HG03439 (cell line): ENCODE measurements around the gene CCL14.
"Not testable (repeated sequence)": the region's sequence is repeated elsewhere in the genome, so short reads cannot be mapped to it uniquely, and the experiment has no call there.

Experiments used
- ATAC-seq: cut with Tn5 transposase; IDR thresholded peaks from one replicate; pipeline ENCODE4 v1.9.1; 2021; ENCODE audit warnings: mild to moderate bottlenecking, moderate library complexity; ENCODE audit not compliant: unreplicated experiment

CCL14 gene

DNA sequence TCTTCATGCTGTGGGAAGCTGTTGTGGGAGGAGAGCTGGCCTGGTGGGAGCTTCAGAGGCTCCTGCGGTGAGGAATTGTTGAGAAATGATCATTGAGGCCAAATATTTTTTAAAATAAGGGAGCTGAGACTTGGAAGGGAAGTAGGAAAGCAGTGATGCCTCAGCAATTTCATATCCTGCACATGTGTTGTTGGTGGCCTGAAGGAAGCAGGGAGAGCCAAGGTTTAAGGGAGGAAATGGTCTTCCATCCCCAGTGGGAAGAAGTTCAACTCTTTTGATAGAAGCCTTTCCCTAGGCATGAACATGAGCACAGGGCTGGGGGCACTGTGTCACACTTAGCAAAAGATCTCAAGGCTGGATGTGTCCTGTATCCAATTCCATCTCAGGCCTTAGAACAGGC lies at the start of gene CCL14:
Gene CCL14, minus strand, starts transcription at position 87 of the 400 bp plus-strand sequence. Its CDS starts 80 bp downstream, at position 7.
- no peak for ATAC-seq

DNA sequence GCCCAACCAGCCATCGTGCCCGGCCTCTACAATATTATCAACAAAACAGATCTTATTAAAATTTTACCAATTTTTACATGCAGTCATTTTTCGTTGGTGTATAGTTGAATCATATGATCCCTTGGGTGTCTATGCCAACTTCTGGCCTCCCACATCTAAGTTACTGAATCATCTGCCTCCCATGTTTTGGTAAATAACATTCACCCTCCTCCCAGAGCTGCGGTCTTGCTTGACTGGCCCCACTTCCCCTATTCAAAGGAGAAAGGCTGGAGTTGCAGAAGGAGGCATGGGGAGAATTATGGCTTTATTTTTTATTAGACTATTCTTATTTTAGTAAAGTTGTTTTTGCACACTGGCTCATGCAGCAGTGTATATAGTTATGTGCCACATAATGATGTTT lies 49.7 kb upstream of the CCL14 start:
- ATAC-seq: no peak

DNA sequence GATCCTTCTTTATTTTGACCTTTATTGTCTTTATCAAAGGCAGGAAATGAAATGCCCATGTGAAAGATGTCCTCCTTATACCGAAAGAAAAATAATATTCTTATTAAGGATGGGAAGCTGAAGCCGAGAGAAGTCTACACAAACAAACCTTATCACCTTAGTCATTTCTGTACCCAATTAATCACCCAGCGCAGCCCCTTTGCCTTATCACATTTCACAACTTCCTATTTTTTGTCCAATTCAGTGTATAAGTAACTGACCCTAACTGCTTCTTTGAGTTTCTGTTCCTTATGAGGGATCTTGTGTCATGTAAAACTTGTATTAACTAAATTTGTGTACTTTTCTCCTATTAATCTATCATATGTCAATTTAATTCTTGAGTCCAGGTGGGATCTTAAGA lies 47.6 kb upstream of the CCL14 start:
- ATAC-seq: no peak

- ATAC-seq: no peak
Measured at GRCh38 chr17:36030956-36031355, 44.4 kb upstream of the CCL14 start.

GRCh38 chr17:36027761-36028160 lies 41.2 kb upstream of the CCL14 start:
- ATAC-seq: no peak

GRCh38 chr17:36024106-36024869 lies 37.8 kb upstream of the CCL14 start:
- ATAC-seq: no peak

DNA sequence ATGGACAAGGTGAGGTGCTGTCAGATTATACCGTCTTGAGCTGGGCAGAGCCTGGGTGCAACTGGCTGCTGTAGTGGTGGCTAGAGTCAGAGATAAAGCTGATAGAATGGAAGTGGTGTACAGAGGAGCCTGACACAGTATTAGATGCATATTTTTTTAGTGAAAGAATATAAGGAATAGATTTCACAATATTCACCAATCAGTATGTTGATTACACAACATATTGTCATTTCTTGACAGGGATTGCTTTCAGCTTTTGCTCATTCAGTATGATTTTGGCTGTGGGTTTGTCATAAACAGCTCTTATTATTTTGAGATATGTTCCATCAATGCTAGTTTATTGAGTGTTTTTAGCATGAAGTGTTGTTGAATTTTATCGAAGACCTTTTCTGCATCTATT lies 32.9 kb upstream of the CCL14 start:
- no peak for ATAC-seq

- ATAC-seq: no peak
Measured at GRCh38 chr17:36017799-36018198, 31.3 kb upstream of the CCL14 start, which contains the start of gene CCL23. TSS of gene CCL23 (minus strand) at chr17:36017972. CDS start at chr17:36017897, 75 bp downstream.

DNA sequence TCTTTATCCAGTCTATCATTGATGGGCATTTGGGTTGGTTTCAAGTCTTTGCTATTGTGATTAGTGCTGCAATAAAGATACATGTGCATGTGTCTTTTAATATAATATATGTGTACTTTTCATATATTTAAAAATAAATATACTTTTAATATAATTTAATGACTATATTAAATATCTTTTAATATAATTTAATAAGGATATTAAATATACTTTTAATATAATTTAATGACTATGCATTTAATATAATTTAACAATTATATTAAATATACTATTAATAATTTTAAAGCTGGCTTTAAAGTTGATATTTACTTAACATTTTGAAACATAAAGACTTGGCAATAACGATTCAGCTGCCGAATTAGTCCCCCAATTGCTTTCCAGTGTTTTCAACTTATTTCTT lies 30.0 kb upstream of the CCL14 start:
- ATAC-seq: no peak

- not testable (repeated sequence) for ATAC-seq
Measured at GRCh38 chr17:36015895-36016294, 29.4 kb upstream of the CCL14 start.

GRCh38 chr17:36014946-36015345 lies 28.4 kb upstream of the CCL14 start:
- no peak for ATAC-seq

DNA sequence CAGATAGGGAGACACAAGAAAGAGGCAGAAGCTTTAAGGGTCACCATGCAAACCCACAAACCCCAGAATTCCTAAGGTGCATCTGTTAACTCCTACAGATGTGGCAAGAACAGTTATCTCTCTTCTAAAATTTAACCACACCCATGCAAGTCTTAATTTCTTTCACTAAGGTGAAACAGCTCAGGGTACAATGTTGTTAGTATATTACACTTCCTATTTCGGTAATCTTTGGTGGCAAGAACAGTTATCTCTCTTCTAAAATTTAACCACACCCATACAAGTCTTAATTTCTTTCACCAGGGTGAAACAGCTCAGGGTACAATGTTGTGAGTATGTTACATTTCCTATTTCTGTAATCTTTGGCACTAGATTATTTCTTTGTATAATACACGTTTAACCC lies 24.7 kb upstream of the CCL14 start:
- no peak for ATAC-seq

- no peak for ATAC-seq
Measured at GRCh38 chr17:36008998-36009665, 22.6 kb upstream of the CCL14 start.

GRCh38 chr17:36004594-36005108 lies 18.1 kb upstream of the CCL14 start:
- ATAC-seq: no peak

- no peak for ATAC-seq
Measured at GRCh38 chr17:36002631-36003030, 16.1 kb upstream of the CCL14 start.

GRCh38 chr17:36001862-36002603 lies 15.5 kb upstream of the CCL14 start:
- no peak for ATAC-seq

GRCh38 chr17:36001110-36001771 lies 14.7 kb upstream of the CCL14 start, which contains the start of gene CCL15:
TSS of gene CCL15 (minus strand) at chr17:36001553. CDS start at chr17:36001492, 61 bp downstream.
- no peak for ATAC-seq

- no peak for ATAC-seq
Measured at GRCh38 chr17:36000732-36001109, 14.2 kb upstream of the CCL14 start.

DNA sequence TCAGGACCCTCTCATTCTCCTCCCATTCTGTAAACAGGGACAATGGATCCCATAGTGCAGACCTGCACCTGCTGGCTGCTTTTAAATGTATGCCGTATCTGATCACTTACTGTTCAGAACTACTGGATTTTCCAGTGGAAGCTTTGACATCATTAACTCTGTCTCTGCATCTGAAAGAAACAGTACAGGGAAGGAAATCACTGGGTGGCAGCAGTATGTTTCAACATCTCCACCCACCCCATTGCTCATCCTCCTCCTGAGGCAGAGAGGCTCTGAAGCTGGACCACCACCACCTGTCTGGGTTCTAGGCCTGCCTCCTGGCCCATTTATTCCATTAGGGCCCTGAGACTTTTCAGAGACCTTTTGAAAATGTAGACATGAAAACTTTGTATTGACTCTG lies 12.2 kb upstream of the CCL14 start:
- ATAC-seq: no peak

DNA sequence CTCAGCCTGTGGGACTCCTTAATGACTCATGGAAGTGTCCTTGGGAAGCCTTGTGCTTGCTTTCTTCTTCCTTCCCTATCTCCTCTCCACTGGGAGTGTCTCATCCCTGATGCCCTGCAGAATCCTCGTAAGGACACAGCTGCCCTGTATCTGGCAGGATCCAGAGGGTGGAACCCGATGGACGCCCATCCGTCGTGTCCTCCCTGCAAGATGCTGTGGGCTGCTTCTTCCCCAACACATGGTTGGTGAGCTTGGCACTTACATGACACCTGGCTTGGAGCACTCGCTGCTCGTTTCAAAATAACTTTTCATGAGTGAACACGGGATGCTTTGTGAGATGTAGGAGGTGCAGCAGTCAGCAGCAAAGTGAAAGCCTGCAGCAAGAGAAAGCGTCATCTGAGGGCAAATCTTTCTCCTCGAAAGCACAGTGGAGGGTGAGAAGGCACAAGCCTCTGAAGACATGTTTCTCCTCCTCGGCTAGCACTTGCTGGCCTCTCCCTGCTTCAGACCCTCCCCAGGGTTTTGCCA lies 11.6 kb upstream of the CCL14 start:
- ATAC-seq: no peak

- ATAC-seq: not testable (repeated sequence)
Measured at GRCh38 chr17:35995346-35995745, 8.8 kb upstream of the CCL14 start.
